Neural crest cell (in vitro differentiated cells): ENCODE measurements around the gene SPAG17. TPM values are rescaled to one million over a fixed set of nuclear protein-coding genes. Genes with fewer than 3 reads are reported as not detected.

Experiments
- DNase-seq: peaks from one replicate; pipeline ENCODE4 v3.0.0; 2021; ENCODE audit warnings: low read depth, mixed read lengths, low spot score
- H3K27ac Mint-ChIP-seq: one replicate; pipeline ENCODE4 v1.8.0; 2021; ENCODE audit warnings: mild to moderate bottlenecking, mixed read lengths; ENCODE audit not compliant: unreplicated experiment
- H3K27me3 Mint-ChIP-seq: 2 replicates; pipeline ENCODE4 v1.8.0; 2021; ENCODE audit warnings: low read depth, mild to moderate bottlenecking, mixed read lengths
- H3K36me3 Mint-ChIP-seq: 2 replicates; pipeline ENCODE4 v1.8.0; 2021; ENCODE audit warnings: low read depth, mild to moderate bottlenecking, mixed read lengths
- H3K4me1 Mint-ChIP-seq: 2 replicates; pipeline ENCODE4 v1.8.0; 2021; ENCODE audit warnings: mixed read lengths
- H3K4me3 Mint-ChIP-seq: one replicate; pipeline ENCODE4 v1.8.0; 2021; ENCODE audit warnings: mild to moderate bottlenecking, mixed read lengths
- H3K9me3 Mint-ChIP-seq: 2 replicates; pipeline ENCODE4 v1.8.0; 2021; ENCODE audit warnings: mixed read lengths
- total RNA-seq: library from RNA; stranded (reverse); gene quantifications from 2 replicates; pipeline ENCODE4 v1.2.1, GENCODE V29; 2021
- TF ChIP-seq, protein P1 (sequence below): fragments of 200-600 bp; sonication (generic); conservative IDR thresholded peaks from 2 replicates; pipeline ENCODE4 v1.5.0; 2021; ENCODE audit warnings: antibody characterized with exemption, mild to moderate bottlenecking

The SPAG17 gene
- total RNA-seq, 1 donor from 2014 or later, result 1.5 TPM

- DNase-seq, result no peak
- TF ChIP-seq, protein P1, sequence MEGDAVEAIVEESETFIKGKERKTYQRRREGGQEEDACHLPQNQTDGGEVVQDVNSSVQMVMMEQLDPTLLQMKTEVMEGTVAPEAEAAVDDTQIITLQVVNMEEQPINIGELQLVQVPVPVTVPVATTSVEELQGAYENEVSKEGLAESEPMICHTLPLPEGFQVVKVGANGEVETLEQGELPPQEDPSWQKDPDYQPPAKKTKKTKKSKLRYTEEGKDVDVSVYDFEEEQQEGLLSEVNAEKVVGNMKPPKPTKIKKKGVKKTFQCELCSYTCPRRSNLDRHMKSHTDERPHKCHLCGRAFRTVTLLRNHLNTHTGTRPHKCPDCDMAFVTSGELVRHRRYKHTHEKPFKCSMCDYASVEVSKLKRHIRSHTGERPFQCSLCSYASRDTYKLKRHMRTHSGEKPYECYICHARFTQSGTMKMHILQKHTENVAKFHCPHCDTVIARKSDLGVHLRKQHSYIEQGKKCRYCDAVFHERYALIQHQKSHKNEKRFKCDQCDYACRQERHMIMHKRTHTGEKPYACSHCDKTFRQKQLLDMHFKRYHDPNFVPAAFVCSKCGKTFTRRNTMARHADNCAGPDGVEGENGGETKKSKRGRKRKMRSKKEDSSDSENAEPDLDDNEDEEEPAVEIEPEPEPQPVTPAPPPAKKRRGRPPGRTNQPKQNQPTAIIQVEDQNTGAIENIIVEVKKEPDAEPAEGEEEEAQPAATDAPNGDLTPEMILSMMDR, result no peak
- Mint-ChIP-seq H3K4me3 (no peak overlapping the region), H3K27me3 (no peaks in the 10 kb centered on the region), H3K36me3 (peaks cover 30% of the 10 kb centered on the region), H3K9me3 (peaks cover 3% of the 10 kb centered on the region), H3K4me1 (no peaks in the 10 kb centered on the region), H3K27ac (no peak overlapping the region)
Observed at GRCh38 chr1:117904485-117904884, 280.5 kb downstream of the SPAG17 start.
